HG03135 (cell line): ENCODE results near the gene SLC39A6.
"Not testable (repeated sequence)": the region's sequence is repeated elsewhere in the genome, so short reads cannot be mapped to it uniquely, and the experiment has no call there.

Experiments used
- ATAC-seq: cut with Tn5 transposase; IDR thresholded peaks from one replicate; pipeline ENCODE4 v1.9.1; 2021; ENCODE audit warnings: mild to moderate bottlenecking, moderate library complexity; ENCODE audit not compliant: unreplicated experiment

Gene SLC39A6

DNA sequence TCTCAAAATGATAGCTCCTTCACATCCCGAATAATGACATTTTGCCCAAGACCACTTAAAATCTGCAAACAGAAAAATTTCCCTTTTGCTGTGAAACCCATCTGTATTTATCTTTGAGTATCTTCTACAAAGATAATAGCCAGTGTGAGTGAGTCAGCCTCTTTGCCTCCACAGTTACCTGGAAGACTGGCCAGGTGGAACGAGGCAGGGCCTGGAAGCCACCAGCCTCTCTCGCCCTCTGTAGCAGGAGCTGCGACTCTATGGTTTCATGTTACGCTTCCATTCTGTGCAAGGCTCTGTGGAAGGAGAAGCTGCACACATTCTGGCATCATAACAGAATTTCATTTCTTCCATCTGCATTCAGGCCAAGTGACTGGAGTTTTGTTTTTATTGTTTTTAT lies 10.1 kb upstream of the SLC39A6 start:
- ATAC-seq: no peak

DNA sequence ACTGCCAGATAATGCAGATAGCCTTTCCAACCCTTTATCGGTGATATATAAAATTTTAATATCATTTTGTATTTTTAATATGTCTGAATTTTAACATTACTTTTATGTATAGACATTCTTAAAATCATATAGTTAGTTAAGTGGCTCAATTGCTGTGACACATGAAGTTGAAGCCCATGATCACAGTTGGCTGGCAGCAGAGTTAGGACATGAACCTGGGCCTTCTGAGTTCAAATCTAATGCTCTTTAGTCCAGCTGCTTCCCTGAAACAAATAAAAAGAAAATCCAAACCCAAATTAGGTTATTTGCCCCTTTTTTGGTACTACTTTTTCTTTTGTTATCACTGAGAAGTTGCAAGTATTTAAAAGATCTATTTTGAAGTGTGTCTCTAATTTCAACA lies 6.1 kb upstream of the SLC39A6 start:
- ATAC-seq: no peak

DNA sequence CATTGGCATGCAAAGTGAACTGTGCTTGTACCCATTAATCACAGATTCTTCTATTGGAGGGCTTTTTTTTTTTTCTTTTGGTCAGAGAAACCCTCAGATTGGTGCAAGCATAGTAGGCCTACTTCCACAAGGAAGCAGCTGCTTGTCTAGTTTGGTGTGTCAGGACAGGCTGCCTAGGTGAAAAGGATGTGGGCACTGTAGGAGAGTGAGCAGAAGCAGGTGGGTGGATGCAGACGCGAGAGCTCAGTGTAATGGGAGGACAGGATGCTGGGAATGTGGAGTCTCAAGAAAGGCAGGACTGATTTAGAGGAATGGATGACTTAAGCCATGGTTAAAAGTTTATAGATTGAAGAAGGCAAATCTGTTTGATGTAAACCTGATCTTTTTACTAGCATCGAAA lies 3.6 kb upstream of the SLC39A6 start:
- no peak for ATAC-seq

DNA sequence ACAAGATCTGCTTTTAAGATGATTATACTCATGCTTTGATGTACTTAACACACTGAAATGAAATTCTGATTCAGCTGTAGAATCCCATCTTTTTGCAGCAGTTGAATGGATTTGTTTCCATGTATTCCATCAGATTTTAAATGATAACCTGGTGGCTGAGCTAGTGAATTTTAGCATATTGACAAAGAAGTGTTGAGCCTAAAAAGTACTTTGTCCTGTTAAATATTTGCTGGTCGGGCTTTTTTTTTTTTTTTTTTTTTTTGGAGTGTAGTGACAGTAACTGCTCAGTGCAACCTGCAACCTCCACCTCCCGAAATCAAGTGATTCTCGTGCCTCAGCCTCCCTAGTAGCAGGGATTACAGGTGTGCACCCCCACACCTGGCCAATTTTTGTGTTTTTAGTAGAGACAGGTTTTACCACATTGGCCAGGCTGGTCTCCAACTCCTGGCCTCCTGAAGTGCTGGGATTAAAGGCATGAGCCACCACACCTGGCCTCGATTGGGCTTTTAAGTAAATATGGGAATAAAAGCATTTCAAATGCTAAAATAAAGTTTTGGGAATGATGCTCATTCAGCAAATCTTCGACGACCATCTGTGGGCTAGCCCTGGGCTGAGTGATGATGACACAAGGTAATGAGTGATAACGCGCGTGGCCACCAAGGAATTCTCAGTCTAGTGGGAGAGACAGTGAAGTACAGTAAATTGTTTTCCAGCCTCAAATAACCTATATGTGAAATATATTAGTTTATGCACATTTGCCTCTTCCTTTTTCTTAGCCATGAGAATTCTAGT lies 2.7 kb upstream of the SLC39A6 start:
- ATAC-seq: no peak

DNA sequence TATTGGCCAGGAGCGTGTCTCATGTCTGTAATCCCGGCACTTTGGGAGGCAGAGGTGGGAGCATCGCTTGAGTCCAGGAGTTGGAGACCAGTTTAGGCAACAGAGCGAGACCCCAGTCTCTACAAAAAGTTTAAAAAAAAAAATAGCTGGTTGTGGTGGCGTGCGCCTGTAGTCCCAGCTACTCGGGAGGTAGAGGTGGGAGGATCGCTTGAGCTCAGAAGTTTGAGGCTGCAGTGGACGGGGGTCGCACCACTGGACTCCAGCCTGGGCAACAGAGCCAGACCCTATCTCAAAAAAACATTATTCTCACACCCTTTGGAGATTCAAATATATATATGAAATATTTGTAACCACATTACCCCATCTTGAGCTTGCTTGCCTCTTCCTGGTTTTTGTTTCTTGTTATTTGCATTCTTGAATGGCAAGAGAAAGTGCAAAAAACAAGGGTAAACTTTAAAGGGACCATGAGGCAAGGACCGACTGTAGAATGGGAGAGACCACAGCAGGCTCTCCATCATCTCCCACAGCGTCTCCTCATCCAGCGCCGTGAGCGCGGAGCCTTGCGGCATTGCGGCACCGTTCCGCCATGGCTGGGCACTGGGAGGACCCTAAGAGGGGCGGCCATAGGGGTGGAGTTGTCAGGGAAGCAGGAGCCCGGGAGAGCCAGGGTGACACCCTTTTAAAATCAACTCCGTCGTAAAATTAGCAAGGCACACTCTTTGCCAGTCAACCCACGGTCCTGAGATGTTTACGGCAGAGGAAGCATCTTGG lies 1.9 kb upstream of the SLC39A6 start:
- no peak for ATAC-seq

DNA sequence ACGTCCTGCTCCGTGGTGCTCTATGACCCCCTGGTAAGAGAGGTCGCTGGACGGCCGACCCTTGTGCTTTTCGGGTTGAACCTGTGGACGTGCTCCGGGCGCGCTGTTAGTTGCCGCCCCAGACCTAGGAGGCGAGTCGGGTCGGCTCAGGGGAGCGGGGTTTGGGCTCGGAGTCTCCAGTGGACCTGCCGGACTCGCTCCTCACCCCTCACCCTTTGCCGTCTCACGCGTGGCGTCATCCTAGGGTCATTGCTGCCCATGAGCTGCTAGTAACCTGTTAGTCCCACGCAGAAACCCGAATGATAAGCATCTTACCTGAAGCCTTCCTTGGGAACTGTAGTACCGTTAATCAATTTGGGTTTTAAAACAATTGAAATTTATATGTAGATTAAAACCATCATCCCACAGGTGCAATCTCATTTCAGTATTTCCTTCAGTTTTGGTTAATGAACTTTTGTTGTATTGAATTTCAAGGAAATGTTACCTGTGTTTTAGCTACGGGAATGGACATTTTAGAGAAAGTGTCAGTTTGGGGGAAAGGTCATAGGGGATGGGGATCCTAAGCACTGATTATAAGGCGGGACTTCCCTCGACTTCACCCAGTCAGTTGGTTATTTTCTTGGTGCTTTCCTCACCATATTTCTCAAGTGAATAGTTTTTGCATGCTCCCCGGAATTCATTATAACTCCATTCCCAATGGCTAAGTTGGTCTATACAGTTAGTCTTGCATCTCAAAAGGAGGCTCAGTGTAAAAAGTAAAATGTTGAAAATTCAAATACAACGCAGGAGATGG lies 1.1 kb upstream of the SLC39A6 start:
- ATAC-seq: peak; percentile 22

DNA sequence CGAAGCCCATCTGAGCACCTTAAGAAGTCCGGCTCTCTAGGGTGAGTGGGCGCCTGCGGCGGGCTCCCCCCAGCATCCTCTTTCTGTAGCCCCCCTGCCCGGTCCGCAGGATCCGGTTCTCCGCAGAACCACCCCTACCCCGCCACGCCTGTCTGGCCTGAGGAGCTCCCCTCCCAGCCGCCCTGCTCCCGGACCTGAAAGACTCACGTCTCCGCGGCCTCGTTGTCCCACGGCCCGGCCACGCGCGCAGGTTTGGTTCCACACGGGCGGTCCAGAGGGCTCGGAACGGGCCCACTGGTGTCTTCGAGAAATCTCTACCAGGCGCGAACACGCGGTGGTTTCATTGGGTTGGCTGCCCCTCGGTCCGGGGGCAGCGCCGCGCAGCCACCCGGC lies 237 bp downstream of the SLC39A6 start:
- ATAC-seq: peak; percentile 12

DNA sequence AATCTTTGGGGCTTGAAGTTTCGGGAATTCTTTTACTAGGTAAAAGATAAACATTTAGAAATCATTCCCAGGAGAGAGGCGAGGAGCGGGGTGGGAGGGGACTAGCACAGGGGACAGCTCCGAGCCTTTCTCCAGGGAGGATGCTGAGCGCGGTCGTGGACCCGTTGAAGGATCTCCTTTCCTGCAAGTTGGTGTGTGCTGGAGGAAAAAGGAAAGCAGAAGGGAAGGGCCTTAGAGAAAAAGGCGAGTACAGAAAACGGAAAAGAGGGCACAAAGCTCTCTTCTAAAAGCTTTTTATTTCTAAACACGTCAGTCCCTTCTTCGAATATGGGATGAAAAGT lies 640 bp downstream of the SLC39A6 start:
- ATAC-seq: no peak

DNA sequence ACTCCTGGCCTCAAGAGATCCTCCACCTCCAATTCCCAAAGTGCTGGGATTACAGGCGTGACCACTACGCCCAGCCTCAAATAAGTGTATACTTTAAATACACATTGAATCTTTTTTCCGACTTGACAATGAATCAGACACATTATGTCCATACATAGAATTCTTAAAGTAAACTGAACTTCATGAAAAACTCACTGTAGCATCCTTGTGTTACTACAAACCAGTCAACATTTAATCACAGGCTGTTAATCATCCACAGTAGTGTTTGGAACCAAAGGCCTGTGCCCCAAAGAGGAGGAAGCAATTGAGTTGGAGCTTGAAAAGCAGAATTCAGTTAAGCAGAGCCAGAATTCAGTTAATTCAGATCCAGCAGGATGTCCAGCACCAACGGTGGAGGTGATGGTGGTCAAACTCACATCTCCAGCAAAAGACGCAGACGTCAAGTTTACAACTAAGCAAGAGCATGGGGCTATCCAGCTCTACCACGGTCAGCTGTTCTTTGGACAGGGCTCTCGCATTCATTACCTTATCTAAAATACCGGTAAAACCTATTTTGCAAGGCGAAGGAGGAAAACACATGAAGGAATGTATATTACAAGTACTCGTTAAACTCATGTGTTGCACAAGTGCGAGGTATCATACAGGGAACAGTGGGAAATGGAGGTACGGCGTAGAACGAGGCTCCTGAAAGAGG lies 1.2 kb downstream of the SLC39A6 start:
- ATAC-seq: no peak

DNA sequence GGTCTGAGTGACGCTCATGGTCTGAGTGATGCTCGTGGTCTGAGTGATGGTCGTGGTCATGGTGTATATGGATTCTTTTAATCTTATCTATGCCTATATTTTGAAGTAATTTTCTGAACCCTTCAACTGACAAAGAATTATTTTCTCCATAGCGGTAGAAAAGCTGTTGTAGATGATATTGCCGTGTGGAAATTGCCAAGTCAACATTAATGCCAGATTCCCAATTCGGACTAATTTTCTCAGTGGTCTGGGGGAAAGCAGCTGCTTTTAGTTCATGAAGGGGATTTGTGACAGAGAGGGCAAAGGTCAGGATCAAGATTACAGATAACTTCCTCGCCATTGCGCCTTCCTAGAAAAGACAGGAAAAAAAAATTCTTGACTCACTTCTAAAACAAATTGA lies 2.5 kb downstream of the SLC39A6 start:
- ATAC-seq: no peak

DNA sequence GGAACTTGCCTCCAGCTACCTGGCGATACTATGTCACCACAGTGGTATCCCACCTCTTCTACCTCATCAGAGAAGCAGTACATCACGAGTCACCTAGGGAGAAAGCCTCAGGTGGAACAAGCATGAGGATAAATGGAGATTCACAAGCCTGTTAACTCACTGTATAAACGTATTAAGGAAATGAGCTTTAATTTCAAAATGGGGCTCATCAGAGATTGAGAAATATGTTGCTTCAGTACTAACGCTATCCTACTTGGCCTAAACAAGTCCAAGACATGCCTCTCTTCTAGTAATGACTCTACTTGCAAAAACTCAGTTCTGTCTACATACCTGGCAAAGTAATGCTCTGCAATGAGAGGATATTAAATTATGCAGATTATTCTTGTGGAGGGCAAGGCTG lies 4.3 kb downstream of the SLC39A6 start:
- no peak for ATAC-seq

DNA sequence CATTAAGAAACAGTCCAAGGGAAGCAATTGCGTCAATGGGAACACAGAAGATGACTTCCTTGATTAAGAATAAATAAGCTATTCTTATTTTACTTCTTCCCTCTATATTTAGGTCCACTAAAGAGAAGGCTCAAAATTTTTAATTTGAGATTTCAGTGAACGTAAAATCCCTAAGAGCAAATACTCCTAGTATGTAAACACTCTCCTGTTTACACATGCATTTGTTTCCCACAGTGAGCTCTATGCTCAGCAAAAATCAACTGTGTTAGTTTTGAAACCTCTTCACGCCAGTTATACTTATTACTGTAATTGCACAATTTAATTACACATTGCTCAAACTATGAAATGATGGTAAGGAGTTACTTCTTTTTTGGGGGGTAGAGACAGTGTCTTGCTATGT lies 8.8 kb downstream of the SLC39A6 start:
- ATAC-seq: no peak

DNA sequence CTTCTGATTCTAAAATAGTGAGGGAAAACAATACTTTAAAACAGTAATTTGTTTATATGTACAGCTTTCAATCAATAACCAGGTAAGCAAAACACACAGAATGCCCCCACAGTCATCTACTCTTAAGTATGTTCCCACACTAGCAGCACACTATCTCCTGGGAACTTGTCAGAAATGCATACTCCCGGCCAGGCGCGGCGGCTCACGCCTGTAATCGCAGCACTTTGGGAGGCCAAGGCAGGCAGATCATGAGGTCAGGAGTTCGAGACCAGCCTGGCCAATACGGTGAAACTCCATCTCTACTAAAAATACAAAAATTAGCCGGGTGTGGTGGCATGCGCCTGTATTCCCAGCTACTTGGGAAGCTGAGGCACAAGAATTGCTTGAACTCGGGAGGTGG lies 12.4 kb downstream of the SLC39A6 start:
- ATAC-seq: not testable (repeated sequence)

DNA sequence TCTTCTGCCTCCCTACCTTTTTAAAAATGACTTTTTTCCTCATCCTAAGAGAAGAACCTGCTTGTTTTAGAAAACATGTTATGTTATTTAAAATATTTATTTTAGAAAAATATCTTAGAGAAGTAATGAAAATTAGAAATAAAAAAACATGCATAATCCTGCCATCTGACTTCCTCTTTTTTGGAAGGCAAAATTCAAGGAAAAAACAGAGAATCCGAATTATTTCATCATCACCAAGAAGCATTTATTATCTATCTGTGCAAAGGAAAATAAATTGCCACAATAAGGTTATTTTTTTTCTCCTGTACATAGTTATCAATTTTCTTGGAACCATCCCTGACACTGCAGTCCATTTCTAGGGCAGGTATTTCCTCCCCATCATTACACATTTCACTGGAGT lies 14.4 kb downstream of the SLC39A6 start:
- ATAC-seq: no peak

DNA sequence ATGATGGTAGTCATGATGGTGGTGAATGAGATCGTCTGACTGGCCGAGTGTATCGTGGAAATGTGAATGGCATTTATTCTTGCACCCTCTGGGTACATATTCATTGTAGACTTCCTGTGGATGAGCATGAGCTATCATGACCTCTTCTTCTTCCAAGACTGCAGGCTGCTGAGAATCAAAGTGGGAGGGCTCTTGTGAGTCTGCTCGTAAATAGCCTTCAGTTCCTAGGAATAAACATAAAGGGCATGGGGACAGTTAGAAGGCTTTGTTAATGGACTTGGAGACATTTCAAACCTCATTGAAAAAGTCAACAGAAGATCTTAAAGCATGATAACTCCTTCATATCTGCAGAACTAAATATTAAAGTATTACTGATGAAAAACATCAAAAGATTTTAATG lies 14.9 kb downstream of the SLC39A6 start:
- ATAC-seq: no peak

DNA sequence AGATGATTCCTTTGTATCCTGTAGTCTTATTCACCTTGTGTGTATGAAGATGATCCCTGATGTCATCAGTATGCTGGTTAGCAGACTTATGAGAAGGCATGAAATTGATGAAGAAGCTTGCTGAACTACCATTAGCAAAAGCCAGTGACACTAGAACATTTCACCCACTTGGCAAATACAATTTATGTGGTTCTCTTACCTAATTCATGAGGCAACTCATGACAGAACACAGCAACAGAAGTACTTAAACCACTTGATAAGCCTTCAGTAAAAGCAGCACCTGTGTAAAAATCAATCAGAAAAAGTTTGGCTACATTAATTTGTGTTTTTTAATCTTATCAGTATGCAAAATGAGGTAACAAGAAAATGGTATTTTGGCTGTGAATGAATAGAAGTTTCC lies 16.8 kb downstream of the SLC39A6 start:
- no peak for ATAC-seq

DNA sequence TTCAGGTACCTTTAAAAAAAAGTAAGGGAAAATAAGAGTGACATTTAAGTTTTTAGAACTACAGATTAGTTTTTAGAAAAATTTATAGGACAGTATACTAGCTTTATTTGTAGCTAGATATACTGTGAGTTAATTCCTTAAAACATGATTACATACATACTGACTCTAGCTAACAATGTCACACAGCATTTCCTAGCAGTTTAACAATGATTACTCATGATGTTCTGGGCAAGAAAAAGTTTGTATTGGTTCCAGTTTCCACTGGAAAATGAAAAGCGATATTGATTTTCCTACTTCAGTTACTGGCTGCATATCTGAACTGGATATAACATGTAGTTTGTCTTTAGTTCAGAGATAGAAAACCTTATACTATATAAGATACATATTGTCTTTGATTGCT lies 19.4 kb downstream of the SLC39A6 start:
- ATAC-seq: no peak

DNA sequence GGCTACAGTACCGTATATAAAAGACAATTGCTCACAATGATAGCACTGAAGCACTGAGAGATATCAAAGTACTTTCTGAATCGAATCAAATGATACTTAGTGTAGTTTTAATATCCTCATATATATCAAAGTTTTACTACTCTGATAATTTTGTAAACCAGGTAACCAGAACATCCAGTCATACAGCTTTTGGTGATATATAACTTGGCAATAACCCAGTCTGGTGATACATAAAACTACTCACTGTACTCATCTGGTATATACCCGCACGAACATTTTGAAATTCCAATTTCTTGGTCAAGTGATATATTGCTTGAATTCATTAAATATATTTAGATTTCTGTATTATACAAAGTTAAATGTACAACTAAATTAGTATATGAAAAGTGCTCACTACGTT lies 20.5 kb downstream of the SLC39A6 start:
- no peak for ATAC-seq

DNA sequence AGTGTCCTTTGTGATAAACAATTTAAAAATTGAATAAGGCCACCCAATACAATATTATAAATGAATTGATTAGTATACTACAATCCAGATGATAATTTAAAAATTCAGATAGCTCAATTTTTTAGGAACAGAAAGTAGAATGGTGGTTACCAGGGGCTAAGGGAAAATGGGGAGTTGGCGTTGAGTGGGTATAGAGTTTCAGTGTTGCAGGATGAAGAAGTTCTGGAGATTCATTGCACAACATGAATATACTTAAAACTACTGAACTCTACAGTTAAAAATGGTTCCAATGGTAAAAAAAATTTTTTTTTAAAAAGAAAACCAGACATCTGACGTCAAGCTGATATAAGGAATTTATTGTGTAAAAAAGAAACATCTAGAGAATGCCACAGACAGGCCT lies 20.9 kb downstream of the SLC39A6 start:
- ATAC-seq: no peak

DNA sequence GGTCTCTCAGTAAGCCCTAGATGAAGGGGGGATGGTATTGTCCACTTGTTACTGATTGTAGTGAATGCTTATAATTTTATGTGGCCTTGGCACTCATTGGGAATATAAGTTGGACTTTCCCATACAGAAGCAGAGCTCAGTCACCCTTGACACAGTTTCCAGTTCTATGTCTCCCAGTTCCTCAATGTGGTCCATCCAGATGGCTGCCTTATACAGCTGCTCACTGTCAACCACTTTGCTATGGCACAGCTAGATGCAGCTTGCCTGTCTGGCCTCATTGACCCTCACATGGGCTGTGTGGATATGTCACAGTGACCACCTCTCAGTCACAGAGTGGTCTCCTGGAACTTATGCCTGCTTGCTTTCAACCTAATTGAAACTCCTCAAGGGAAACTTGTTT lies 21.7 kb downstream of the SLC39A6 start:
- ATAC-seq: no peak

DNA sequence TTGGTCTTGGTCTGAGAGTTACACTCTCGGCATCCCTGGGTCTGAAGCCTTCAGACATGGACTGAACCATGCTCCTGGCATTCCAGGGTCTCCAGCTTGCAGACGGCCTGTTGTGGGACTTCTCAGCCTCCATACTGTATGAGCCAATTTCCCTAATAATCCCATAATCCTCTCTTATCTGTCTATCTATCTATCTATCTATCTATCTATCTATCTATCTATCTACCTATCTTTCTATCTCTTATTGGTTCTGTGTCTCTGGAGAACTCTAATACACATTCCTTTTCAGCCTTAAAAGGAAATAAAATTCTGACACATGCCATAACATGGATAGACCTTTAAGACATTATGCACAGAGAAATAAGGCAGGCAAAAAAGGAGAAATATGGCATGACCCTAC lies 24.4 kb downstream of the SLC39A6 start:
- no peak for ATAC-seq
